Placental epithelial cell (primary cell): Measurements from ENCODE around the gene CLCN4. TPM values are rescaled to one million over a fixed set of nuclear protein-coding genes. Genes with fewer than 3 reads are reported as not detected.

Source experiments
- total RNA-seq: library from RNA; depleted of rRNA; stranded (reverse); fragments of >200 nt; gene quantifications from 2 replicates; pipeline ENCODE4 v1.2.3, GENCODE V29; 2012

Gene CLCN4
- total RNA-seq, result 3.1 and 11.0 TPM in 2 replicates

GRCh38 chrX:10156199-10157031 is at the start of gene CLCN4:
TSS of gene CLCN4 (plus strand) at chrX:10156975. CDS start at chrX:10185033, 28,058 bp downstream.

Other genes starting within 250 kb of the CLCN4 start
- not detected in 2 replicates for gene CLDN34, start 189.6 kb upstream of the CLCN4 start, total RNA-seq